HepG2 (cell line): ENCODE results near the gene SS18L1. TPM values are rescaled to one million over a fixed set of nuclear protein-coding genes. Genes with fewer than 3 reads are reported as not detected.

ENCODE experiments used
- BHLHE40 ChIP-seq: IDR thresholded peaks from 2 replicates; pipeline ENCODE4 v1.6.1; 2011; ENCODE audit warnings: low read length, improper control_type of control experiment
- CCDC6 ChIP-seq: sonication (generic); formaldehyde crosslinking; IDR thresholded peaks from 2 replicates; pipeline ENCODE4 v1.8.1; 2022; ENCODE audit warnings: mild to moderate bottlenecking, missing genetic modification reagents, moderate library complexity
- NFKB2 ChIP-seq: sonication (generic); formaldehyde crosslinking; IDR thresholded peaks from 2 replicates; pipeline ENCODE4 v1.4.0; 2020; ENCODE audit warnings: missing genetic modification reagents, borderline replicate concordance
- SALL2 ChIP-seq: sonication (generic); formaldehyde crosslinking; IDR thresholded peaks from 2 replicates; pipeline ENCODE4 v1.8.1; 2023; ENCODE audit warnings: mild to moderate bottlenecking, missing genetic modification reagents, inconsistent platforms
- ZNF274 ChIP-seq: sonication (generic); formaldehyde crosslinking; IDR thresholded peaks from 2 replicates; pipeline ENCODE4 v1.5.1; 2020; ENCODE audit warnings: mild to moderate bottlenecking, missing genetic modification reagents
- ZNF660 ChIP-seq: sonication (generic); formaldehyde crosslinking; IDR thresholded peaks from 2 replicates; pipeline ENCODE4 v1.5.1; 2020; ENCODE audit warnings: mild to moderate bottlenecking, low read depth, missing genetic modification reagents, borderline replicate concordance
- ZSCAN21 ChIP-seq: sonication (generic); formaldehyde crosslinking; IDR thresholded peaks from 2 replicates; pipeline ENCODE4 v1.8.0; 2022; ENCODE audit warnings: mild to moderate bottlenecking, missing genetic modification reagents, moderate library complexity, borderline replicate concordance
- polyA plus RNA-seq, 8 experiments: library from polyadenylated mRNA; depleted of rRNA in 3 of 8; stranded (reverse) in 7 of 8; unstranded in 1 of 8; fragments of >200 nt; fragmentation: Illumina TruSeq in 4 of 8; extraction: Trizol in 4 of 8; gene quantifications; 2 replicates each; pipeline versions ENCODE4 v1.2.1 to v1.2.3, GENCODE V29; 2011 to 2016; ENCODE audit warnings: low read depth in 4 of 8, missing spikeins in 1 of 8, mixed read lengths in 1 of 8; ENCODE audit not compliant: insufficient read depth in 1 of 8
- total RNA-seq, 5 experiments: library from RNA; depleted of rRNA; stranded (reverse); fragments of >200 nt; fragmentation: Illumina TruSeq; extraction: Trizol; gene quantifications; 2 replicates each; pipeline ENCODE4 v1.2.3, GENCODE V29; 2016; ENCODE audit warnings: low read depth in 1 of 5
- TF ChIP-seq, protein P1 (sequence below): sonication (generic); formaldehyde crosslinking; IDR thresholded peaks from 2 replicates; pipeline ENCODE4 v1.4.0; 2020; ENCODE audit warnings: missing genetic modification reagents, borderline replicate concordance
- TF ChIP-seq, protein P2 (sequence below): sonication (generic); formaldehyde crosslinking; IDR thresholded peaks from 2 replicates; pipeline ENCODE4 v1.8.1; 2023; ENCODE audit warnings: mild to moderate bottlenecking, missing genetic modification reagents
- TF ChIP-seq, protein P3 (sequence below): sonication (generic); formaldehyde crosslinking; IDR thresholded peaks from 2 replicates; pipeline ENCODE4 v1.4.0; 2020; ENCODE audit warnings: missing genetic modification reagents

Gene SS18L1
- total and polyA plus RNA-seq, 2 of the 13 experiments (the other 11 are each of a cell fraction or from before 2014, with no cell fraction given), result 17.8 to 27.6 TPM

DNA sequence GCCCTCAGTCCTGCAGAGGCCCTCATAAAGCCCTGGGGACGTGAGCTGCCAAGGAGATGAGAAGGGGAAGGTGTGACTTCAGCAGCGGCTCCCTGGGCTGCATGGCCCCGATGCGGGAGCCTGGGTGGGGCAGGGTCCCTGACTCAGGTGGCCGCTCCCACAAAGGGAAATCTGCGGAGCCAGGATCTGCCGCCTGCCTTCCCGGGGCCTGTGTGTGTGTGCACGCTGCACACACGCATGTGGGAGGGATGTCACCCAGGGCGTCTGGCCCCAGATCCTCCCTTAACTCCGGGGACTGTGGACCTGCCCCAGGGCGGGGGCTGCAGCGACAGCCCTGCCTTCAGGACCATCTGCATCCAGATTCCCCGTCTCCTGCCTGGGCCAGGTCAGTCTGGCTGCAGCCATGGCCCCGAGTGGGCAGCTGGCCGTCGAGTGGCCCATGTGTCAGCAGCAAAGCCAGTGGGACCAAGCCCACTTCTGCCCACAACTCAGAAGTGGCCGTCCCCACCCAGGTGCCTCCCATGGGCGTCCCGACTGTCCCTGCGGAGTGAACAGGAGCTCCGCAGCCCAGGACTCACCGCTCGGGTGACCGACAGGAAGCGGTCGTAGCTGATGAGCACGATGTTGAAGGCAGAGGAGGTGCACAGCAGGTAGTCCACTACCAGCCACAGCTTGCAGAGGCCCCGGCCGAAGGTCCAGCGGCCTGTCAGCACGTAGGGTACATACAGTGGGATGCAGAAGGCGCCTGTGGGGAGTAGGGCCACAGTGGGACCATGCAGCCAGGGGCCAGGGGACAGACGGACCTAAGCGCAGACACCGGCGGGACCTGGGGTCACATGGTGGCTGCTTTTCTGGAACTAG lies 74.6 kb downstream of the SS18L1 start (continued):
- TF ChIP-seq, protein P1, sequence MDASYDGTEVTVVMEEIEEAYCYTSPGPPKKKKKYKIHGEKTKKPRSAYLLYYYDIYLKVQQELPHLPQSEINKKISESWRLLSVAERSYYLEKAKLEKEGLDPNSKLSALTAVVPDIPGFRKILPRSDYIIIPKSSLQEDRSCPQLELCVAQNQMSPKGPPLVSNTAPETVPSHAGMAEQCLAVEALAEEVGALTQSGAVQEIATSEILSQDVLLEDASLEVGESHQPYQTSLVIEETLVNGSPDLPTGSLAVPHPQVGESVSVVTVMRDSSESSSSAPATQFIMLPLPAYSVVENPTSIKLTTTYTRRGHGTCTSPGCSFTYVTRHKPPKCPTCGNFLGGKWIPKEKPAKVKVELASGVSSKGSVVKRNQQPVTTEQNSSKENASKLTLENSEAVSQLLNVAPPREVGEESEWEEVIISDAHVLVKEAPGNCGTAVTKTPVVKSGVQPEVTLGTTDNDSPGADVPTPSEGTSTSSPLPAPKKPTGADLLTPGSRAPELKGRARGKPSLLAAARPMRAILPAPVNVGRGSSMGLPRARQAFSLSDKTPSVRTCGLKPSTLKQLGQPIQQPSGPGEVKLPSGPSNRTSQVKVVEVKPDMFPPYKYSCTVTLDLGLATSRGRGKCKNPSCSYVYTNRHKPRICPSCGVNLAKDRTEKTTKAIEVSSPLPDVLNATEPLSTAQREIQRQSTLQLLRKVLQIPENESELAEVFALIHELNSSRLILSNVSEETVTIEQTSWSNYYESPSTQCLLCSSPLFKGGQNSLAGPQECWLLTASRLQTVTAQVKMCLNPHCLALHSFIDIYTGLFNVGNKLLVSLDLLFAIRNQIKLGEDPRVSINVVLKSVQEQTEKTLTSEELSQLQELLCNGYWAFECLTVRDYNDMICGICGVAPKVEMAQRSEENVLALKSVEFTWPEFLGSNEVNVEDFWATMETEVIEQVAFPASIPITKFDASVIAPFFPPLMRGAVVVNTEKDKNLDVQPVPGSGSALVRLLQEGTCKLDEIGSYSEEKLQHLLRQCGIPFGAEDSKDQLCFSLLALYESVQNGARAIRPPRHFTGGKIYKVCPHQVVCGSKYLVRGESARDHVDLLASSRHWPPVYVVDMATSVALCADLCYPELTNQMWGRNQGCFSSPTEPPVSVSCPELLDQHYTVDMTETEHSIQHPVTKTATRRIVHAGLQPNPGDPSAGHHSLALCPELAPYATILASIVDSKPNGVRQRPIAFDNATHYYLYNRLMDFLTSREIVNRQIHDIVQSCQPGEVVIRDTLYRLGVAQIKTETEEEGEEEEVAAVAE (CRISPR knock-in tag), result no peak
- no peak for TF ChIP-seq ZNF274
- TF ChIP-seq, protein P2, sequence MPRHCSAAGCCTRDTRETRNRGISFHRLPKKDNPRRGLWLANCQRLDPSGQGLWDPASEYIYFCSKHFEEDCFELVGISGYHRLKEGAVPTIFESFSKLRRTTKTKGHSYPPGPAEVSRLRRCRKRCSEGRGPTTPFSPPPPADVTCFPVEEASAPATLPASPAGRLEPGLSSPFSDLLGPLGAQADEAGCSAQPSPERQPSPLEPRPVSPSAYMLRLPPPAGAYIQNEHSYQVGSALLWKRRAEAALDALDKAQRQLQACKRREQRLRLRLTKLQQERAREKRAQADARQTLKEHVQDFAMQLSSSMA (CRISPR knock-in tag), result no peak
- TF ChIP-seq ZSCAN21 (CRISPR knock-in tag), result no peak
- TF ChIP-seq ZNF660 (CRISPR knock-in tag), result no peak
- TF ChIP-seq BHLHE40, result no peak
- no peak for TF ChIP-seq CCDC6 (CRISPR knock-in tag)
- 0 out of 2 replicates have a peak, but pooled peaks have one; percentile 46 for TF ChIP-seq SALL2 (CRISPR knock-in tag)
- TF ChIP-seq, protein P3, sequence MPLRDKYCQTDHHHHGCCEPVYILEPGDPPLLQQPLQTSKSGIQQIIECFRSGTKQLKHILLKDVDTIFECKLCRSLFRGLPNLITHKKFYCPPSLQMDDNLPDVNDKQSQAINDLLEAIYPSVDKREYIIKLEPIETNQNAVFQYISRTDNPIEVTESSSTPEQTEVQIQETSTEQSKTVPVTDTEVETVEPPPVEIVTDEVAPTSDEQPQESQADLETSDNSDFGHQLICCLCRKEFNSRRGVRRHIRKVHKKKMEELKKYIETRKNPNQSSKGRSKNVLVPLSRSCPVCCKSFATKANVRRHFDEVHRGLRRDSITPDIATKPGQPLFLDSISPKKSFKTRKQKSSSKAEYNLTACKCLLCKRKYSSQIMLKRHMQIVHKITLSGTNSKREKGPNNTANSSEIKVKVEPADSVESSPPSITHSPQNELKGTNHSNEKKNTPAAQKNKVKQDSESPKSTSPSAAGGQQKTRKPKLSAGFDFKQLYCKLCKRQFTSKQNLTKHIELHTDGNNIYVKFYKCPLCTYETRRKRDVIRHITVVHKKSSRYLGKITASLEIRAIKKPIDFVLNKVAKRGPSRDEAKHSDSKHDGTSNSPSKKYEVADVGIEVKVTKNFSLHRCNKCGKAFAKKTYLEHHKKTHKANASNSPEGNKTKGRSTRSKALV (CRISPR knock-in tag), result 0 out of 2 replicates have a peak, but pooled peaks have one; percentile 56
- peak; percentile 44; the same call in 1 of the 2 replicates for TF ChIP-seq NFKB2 (CRISPR knock-in tag)
